Hepatocyte (in vitro differentiated cells): ENCODE measurements around the gene TMEM63A. TPM values are rescaled to one million over a fixed set of nuclear protein-coding genes. Genes with fewer than 3 reads are reported as not detected.
A peak's percentile ranks its signal among the peaks of the same experiment; 100 is the strongest.

Experiments used
- DNase-seq: peaks from one replicate; pipeline ENCODE4 v3.0.0-alpha.2; 2016; ENCODE audit warnings: low spot score
- H2AFZ ChIP-seq: fragments of 200-600 bp; sonication (generic); 2 replicates; pipeline ENCODE4 v1.6.0; 2016; ENCODE audit warnings: antibody characterized with exemption, mild to moderate bottlenecking
- H3K27ac ChIP-seq: fragments of 200-600 bp; sonication (generic); 2 replicates; pipeline ENCODE4 v1.5.1; 2016; ENCODE audit warnings: mild to moderate bottlenecking
- H3K27me3 ChIP-seq: fragments of 200-600 bp; sonication (generic); 2 replicates; pipeline ENCODE4 v1.6.1; 2016
- H3K36me3 ChIP-seq: fragments of 200-600 bp; sonication (generic); replicated peaks from 2 replicates; pipeline ENCODE4 v1.5.1; 2016; ENCODE audit warnings: low read depth; ENCODE audit not compliant: insufficient read depth
- H3K4me1 ChIP-seq: fragments of 200-600 bp; sonication (generic); 2 replicates; pipeline ENCODE4 v1.5.1; 2016; ENCODE audit warnings: mild to moderate bottlenecking, moderate library complexity; ENCODE audit not compliant: insufficient read depth
- H3K4me2 ChIP-seq: fragments of 200-600 bp; sonication (generic); 2 replicates; pipeline ENCODE4 v1.6.0; 2016
- H3K4me3 ChIP-seq: fragments of 200-600 bp; sonication (generic); 2 replicates; pipeline ENCODE4 v1.5.1; 2016; ENCODE audit warnings: mild to moderate bottlenecking
- H3K79me2 ChIP-seq: fragments of 200-600 bp; sonication (generic); 2 replicates; pipeline ENCODE4 v1.6.0; 2017; ENCODE audit warnings: mild to moderate bottlenecking
- H3K9me2 ChIP-seq: fragments of 200-600 bp; sonication (generic); replicated peaks from 2 replicates; pipeline ENCODE4 v1.6.0; 2017; ENCODE audit warnings: mild to moderate bottlenecking; ENCODE audit not compliant: insufficient read depth
- H3K9me3 ChIP-seq: fragments of 200-600 bp; sonication (generic); 2 replicates; pipeline ENCODE4 v1.5.1; 2016; ENCODE audit warnings: low read depth, mild to moderate bottlenecking
- H4K20me1 ChIP-seq: fragments of 200-600 bp; sonication (generic); 2 replicates; pipeline ENCODE4 v1.6.0; 2016; ENCODE audit warnings: mild to moderate bottlenecking; ENCODE audit not compliant: insufficient read depth, poor library complexity, severe bottlenecking
- EZH2 ChIP-seq: fragments of 200-600 bp; sonication (generic); IDR thresholded peaks from 2 replicates; pipeline ENCODE4 v1.6.1; 2016; ENCODE audit warnings: antibody characterized with exemption, mild to moderate bottlenecking, borderline replicate concordance
- EZH2phosphoT487 ChIP-seq: fragments of 200-600 bp; sonication (generic); IDR thresholded peaks from one replicate; pipeline ENCODE4 v1.6.1; 2018; ENCODE audit warnings: antibody characterized with exemption, mild to moderate bottlenecking, low read depth, moderate library complexity; ENCODE audit not compliant: unreplicated experiment, severe bottlenecking
- WGBS: methylation state at CpG from one replicate; pipeline ENCODE4 v1.1.6; 2016; ENCODE audit warnings: low lambda C conversion rate; ENCODE audit errors: missing lambda C conversion rate; 5-methylcytosine and 5-hydroxymethylcytosine counted together
- polyA plus RNA-seq: library from polyadenylated mRNA; unstranded; fragments of >200 nt; fragmentation: Nextera tagmentation; extraction: Ambion mirVana; gene quantifications from 2 replicates; pipeline ENCODE4 v1.2.1, GENCODE V29; 2016
- total RNA-seq: library from RNA; depleted of rRNA; stranded (reverse); fragments of >200 nt; gene quantifications from 2 replicates; pipeline ENCODE4 v1.2.3, GENCODE V29; 2014
- TF ChIP-seq, protein P1 (sequence below): fragments of 200-600 bp; sonication (generic); IDR thresholded peaks from 2 replicates; pipeline ENCODE4 v1.5.1; 2016; ENCODE audit warnings: antibody characterized with exemption, mild to moderate bottlenecking; ENCODE audit not compliant: poor library complexity

The TMEM63A gene
- total and polyA plus RNA-seq, 2 experiments from 2014 or later, result 38.8 to 47.5 TPM

- Histone ChIP-seq H3K4me3 (no peak overlapping the region), H4K20me1 (no peaks in the 10 kb centered on the region), H3K4me2 (no peak overlapping the region), H3K4me1 (peaks cover 15% of the 10 kb centered on the region), H3K9me3 (no peaks in the 10 kb centered on the region), H3K9me2 (no peaks in the 10 kb centered on the region), H3K79me2 (no peaks in the 10 kb centered on the region), H3K36me3 (no peaks in the 10 kb centered on the region), H3K27me3 (no peaks in the 10 kb centered on the region), H3K27ac (no peak overlapping the region), H2AFZ (no peak overlapping the region)
- TF ChIP-seq EZH2phosphoT487, result no peak
- TF ChIP-seq EZH2, result no peak
- TF ChIP-seq, protein P1, sequence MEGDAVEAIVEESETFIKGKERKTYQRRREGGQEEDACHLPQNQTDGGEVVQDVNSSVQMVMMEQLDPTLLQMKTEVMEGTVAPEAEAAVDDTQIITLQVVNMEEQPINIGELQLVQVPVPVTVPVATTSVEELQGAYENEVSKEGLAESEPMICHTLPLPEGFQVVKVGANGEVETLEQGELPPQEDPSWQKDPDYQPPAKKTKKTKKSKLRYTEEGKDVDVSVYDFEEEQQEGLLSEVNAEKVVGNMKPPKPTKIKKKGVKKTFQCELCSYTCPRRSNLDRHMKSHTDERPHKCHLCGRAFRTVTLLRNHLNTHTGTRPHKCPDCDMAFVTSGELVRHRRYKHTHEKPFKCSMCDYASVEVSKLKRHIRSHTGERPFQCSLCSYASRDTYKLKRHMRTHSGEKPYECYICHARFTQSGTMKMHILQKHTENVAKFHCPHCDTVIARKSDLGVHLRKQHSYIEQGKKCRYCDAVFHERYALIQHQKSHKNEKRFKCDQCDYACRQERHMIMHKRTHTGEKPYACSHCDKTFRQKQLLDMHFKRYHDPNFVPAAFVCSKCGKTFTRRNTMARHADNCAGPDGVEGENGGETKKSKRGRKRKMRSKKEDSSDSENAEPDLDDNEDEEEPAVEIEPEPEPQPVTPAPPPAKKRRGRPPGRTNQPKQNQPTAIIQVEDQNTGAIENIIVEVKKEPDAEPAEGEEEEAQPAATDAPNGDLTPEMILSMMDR, result no peak
- WGBS, result 92% methylated on average over 6 of the region's 6 CpGs
- DNase-seq, result no peak
These were observed 32.2 kb upstream of the TMEM63A start for GRCh38 chr1:225914391-225914790.

GRCh38 chr1:225911191-225912130 lies 29.3 kb upstream of the TMEM63A start:
- WGBS, result 40% methylated on average over 52 of the region's 53 CpGs
- Histone ChIP-seq H3K27ac (no peak overlapping the region), H2AFZ (no peak overlapping the region), H3K4me2 (peak overlapping the region; percentile 69), H3K4me1 (peaks cover 15% of the 10 kb centered on the region), H3K9me3 (no peaks in the 10 kb centered on the region), H3K4me3 (no peak overlapping the region), H4K20me1 (no peaks in the 10 kb centered on the region), H3K36me3 (no peaks in the 10 kb centered on the region), H3K79me2 (no peaks in the 10 kb centered on the region), H3K9me2 (no peaks in the 10 kb centered on the region), H3K27me3 (no peaks in the 10 kb centered on the region)
- peak; percentile 80 for DNase-seq
- TF ChIP-seq, protein P1, result peak; percentile 85
- TF ChIP-seq EZH2 (no peak), EZH2phosphoT487 (no peak)

- Histone ChIP-seq H3K4me2 (no peak overlapping the region), H3K36me3 (no peaks in the 10 kb centered on the region), H3K9me2 (no peaks in the 10 kb centered on the region), H3K79me2 (no peaks in the 10 kb centered on the region), H3K27ac (no peak overlapping the region), H3K9me3 (no peaks in the 10 kb centered on the region), H3K27me3 (no peaks in the 10 kb centered on the region), H2AFZ (no peak overlapping the region), H3K4me1 (peaks cover 6% of the 10 kb centered on the region), H3K4me3 (no peak overlapping the region), H4K20me1 (no peaks in the 10 kb centered on the region)
- no peak for DNase-seq
- TF ChIP-seq, protein P1, result no peak
- TF ChIP-seq EZH2phosphoT487 (no peak), EZH2 (no peak)
- WGBS, result 100% methylated on average over 1 of the region's 1 CpG
These were observed 27.3 kb upstream of the TMEM63A start for GRCh38 chr1:225909477-225909876.
